Natural killer cell treated with Interleukin-12 subunit alpha and Interleukin-12 subunit beta and Interleukin-15 and Interleukin-18, amount 100 ng/mL, for 72 hours (primary cell): ENCODE data around the gene OR10H2. TPM values are rescaled to one million over a fixed set of nuclear protein-coding genes. Genes with fewer than 3 reads are reported as not detected.
"Not testable (repeated sequence)": the region's sequence is repeated elsewhere in the genome, so short reads cannot be mapped to it uniquely, and the experiment has no call there.

ENCODE experiments used
- ATAC-seq, 2 donors: fragments of 150-1000 bp; cut with Tn5 transposase in 1 of 2; sonication (Bioruptor Pico), chemical (Tn5 transposase) in 1 of 2; 2 replicates each; pipeline ENCODE4 v1.10.0; 2021
- DNase-seq: peaks from one replicate; pipeline ENCODE4 v3.0.0; 2022; ENCODE audit warnings: low spot score
- H3K27ac Mint-ChIP-seq, 2 donors: 1 replicate in 1 of 2; 2 replicates in 1 of 2; pipeline ENCODE4 v1.8.0; 2022; ENCODE audit warnings: mixed read lengths in 2 of 2, mild to moderate bottlenecking in 1 of 2, moderate library complexity in 1 of 2
- H3K27me3 Mint-ChIP-seq, 2 donors: 1 replicate in 1 of 2; 2 replicates in 1 of 2; pipeline ENCODE4 v1.8.0; 2022; ENCODE audit warnings: mixed read lengths in 2 of 2
- H3K36me3 Mint-ChIP-seq: one replicate; pipeline ENCODE4 v1.8.0; 2022; ENCODE audit warnings: mixed read lengths
- H3K4me1 Mint-ChIP-seq, 2 donors: 1 replicate in 1 of 2; 2 replicates in 1 of 2; pipeline ENCODE4 v1.8.0; 2022; ENCODE audit warnings: low read depth in 2 of 2, mixed read lengths in 2 of 2, mild to moderate bottlenecking in 1 of 2
- H3K4me3 Mint-ChIP-seq: one replicate; pipeline ENCODE4 v1.8.0; 2022; ENCODE audit warnings: mixed read lengths
- H3K9me3 Mint-ChIP-seq: 2 replicates; pipeline ENCODE4 v1.8.0; 2022; ENCODE audit warnings: mixed read lengths
- total RNA-seq, 2 donors: library from RNA; stranded (reverse); gene quantifications; one replicate each; pipeline ENCODE4 v1.2.3, GENCODE V29; 2022

OR10H2 gene, protein sequence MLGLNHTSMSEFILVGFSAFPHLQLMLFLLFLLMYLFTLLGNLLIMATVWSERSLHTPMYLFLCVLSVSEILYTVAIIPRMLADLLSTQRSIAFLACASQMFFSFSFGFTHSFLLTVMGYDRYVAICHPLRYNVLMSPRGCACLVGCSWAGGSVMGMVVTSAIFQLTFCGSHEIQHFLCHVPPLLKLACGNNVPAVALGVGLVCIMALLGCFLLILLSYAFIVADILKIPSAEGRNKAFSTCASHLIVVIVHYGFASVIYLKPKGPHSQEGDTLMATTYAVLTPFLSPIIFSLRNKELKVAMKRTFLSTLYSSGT
- not detected for total RNA-seq

DNA sequence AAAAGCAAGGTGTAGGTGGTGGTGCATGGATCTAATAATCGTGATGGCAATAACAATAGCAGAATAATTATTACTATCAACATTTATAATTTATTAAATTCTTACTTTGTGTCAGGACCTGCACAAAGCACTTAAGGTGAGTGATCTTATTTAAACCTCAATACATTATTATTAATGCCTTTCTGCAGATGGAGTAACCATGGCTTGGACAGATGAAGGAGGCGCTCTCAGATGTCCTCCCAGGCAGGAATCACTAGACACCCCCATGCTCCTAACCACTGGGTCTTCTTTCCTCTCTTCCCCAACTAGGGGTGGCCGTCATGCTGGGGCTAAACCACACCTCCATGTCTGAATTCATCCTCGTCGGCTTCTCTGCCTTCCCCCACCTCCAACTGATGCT, at the start of gene OR10H2:
TSS of gene OR10H2 (plus strand) at position 301 of the 400 bp plus-strand sequence. CDS start at position 321, 20 bp downstream.
- H3K36me3 Mint-ChIP-seq: no peaks in the 10 kb centered on the region
- H3K27ac Mint-ChIP-seq: no peak within 1 kb of the TSS
- H3K9me3 Mint-ChIP-seq: no peaks in the 10 kb centered on the region
- H3K4me1 Mint-ChIP-seq: peaks cover 15 to 17% of the 10 kb centered on the region in 2 donors
- H3K27me3 Mint-ChIP-seq: peaks cover 29 to 42% of the 10 kb centered on the region in 2 donors
- no peak for DNase-seq
- ATAC-seq: no peak
- no peak within 1 kb of the TSS for H3K4me3 Mint-ChIP-seq

- peaks cover 22 to 56% of the 10 kb centered on the region in 2 donors for H3K27me3 Mint-ChIP-seq
- H3K27ac Mint-ChIP-seq: no peak overlapping the region
- DNase-seq: no peak
- H3K36me3 Mint-ChIP-seq: peaks cover 10% of the 10 kb centered on the region
- peaks cover 0 to 11% of the 10 kb centered on the region in 2 donors for H3K4me1 Mint-ChIP-seq
- no peak overlapping the region for H3K4me3 Mint-ChIP-seq
- peaks cover 7% of the 10 kb centered on the region for H3K9me3 Mint-ChIP-seq
- no peak for ATAC-seq
Measured at GRCh38 chr19:15679089-15679488, 48.7 kb upstream of the OR10H2 start.

DNA sequence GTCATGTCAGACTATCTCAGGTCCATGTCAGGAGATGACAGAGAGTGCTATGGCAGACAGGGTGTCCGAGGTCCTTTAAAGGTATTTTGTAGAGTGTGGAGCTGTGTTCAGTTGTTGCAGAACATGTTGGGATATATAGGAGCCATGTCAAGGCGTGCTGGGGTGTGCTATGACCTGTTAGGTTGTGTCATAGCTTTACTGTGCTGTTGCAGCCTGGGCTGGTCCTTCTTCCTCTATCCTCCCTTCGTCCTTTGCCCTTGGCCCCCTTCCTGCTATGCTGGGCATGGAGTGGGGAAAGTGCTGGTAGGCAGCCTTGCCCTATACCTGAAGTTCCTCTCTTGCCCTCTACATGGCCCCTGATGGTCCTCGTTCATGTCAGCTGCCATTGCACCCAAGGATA, 48.0 kb upstream of the OR10H2 start:
- not testable (repeated sequence) for H3K4me3 Mint-ChIP-seq, H3K27ac Mint-ChIP-seq, ATAC-seq, H3K4me1 Mint-ChIP-seq, DNase-seq, H3K36me3 Mint-ChIP-seq
- Mint-ChIP-seq H3K27me3 (peaks cover 25 to 64% of the 10 kb centered on the region in 2 donors), H3K9me3 (peaks cover 10% of the 10 kb centered on the region)

GRCh38 chr19:15680478-15681322, 47.1 kb upstream of the OR10H2 start:
- DNase-seq (no peak), ATAC-seq (no peak)
- peaks cover 0 to 5% of the 10 kb centered on the region in 2 donors for H3K4me1 Mint-ChIP-seq

GRCh38 chr19:15683411-15683810, 44.4 kb upstream of the OR10H2 start:
- Mint-ChIP-seq H3K4me3 (no peak overlapping the region), H3K27me3 (peaks cover 30 to 64% of the 10 kb centered on the region in 2 donors), H3K27ac (no peak overlapping the region), H3K36me3 (no peaks in the 10 kb centered on the region), H3K9me3 (peaks cover 3% of the 10 kb centered on the region), H3K4me1 (no peaks in the 10 kb centered on the region)
- ATAC-seq (no peak), DNase-seq (no peak)

More at GRCh38 chr19:15680478-15681322, 47.1 kb upstream of the OR10H2 start:
- Mint-ChIP-seq H3K36me3 (peaks cover 10% of the 10 kb centered on the region), H3K4me3 (no peak overlapping the region), H3K9me3 (peaks cover 10% of the 10 kb centered on the region), H3K27me3 (peaks cover 26 to 67% of the 10 kb centered on the region in 2 donors), H3K27ac (no peak overlapping the region)

GRCh38 chr19:15684828-15685227, 43.0 kb upstream of the OR10H2 start:
- DNase-seq: no peak
- peaks cover 3% of the 10 kb centered on the region for H3K9me3 Mint-ChIP-seq
- H3K27me3 Mint-ChIP-seq: peaks cover 33 to 65% of the 10 kb centered on the region in 2 donors
- no peak overlapping the region for H3K27ac Mint-ChIP-seq
- H3K4me1 Mint-ChIP-seq: no peaks in the 10 kb centered on the region
- ATAC-seq: no peak
- no peaks in the 10 kb centered on the region for H3K36me3 Mint-ChIP-seq
- H3K4me3 Mint-ChIP-seq: no peak overlapping the region

- peaks cover 21 to 22% of the 10 kb centered on the region in 2 donors for H3K27me3 Mint-ChIP-seq
- no peaks in the 10 kb centered on the region for H3K9me3 Mint-ChIP-seq
- no peak for ATAC-seq
- no peak for DNase-seq
- no peaks in the 10 kb centered on the region for H3K36me3 Mint-ChIP-seq
- H3K4me3 Mint-ChIP-seq: no peak overlapping the region
- no peaks in the 10 kb centered on the region for H3K4me1 Mint-ChIP-seq
- H3K27ac Mint-ChIP-seq: no peak overlapping the region
Measured at GRCh38 chr19:15696654-15697194, 31.1 kb upstream of the OR10H2 start.

DNA sequence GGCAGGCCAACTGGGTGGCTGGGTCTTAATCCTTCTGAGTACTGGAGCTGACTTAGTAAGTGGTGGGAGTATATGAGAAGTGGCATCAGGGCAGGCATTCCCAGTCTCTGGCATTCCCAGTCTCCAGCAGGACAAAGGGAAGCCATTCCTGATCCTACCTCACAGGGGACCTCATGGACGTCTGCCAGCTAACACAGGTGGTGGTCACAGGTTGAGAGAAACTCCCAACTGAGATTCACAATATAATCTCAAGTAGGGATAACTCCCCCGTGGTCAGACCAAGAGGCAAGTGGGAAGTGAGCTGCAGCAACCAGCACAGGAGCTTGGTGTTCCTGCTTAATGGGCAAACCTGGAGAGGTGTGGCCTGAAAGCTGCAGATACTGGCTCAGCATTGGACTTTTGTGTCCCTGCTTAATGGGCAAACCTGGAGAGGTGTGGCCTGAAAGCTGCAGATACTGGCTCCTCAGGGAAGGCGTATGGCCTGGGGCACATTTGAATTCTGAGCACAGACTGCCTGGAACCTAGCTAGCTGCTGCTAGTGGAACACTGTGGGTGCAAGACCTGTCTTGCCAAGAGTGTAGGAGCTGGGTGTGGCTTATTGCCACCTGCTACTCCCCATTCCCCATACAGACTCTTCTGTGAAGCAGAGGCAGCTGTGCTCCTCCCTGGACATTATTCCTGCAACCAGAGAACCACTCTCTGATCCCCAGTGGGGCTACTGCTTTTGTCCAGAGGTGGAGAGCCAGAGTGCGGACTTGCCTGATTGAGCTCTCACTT, 25.9 kb upstream of the OR10H2 start:
- H3K27ac Mint-ChIP-seq: no peak overlapping the region

DNA sequence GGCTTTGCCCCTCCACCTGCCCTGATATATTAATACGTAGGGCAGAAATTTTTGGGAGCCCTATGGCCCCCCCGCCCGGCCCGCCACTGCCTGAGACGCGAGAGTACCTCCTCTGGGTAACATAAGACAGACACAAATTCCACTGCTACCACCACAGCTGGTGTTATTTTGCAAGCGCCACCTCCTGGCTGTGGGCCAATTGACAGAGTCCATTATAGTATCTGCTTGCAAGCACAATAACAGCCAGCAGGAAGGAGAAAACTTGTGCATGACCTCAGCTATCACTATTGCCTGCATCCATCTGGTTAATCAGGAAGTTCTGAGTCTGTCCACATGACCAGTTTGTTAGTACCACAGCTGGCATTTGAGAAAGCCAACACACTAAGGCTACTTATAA, 25.3 kb upstream of the OR10H2 start:
- H3K27me3 Mint-ChIP-seq: peaks cover 28 to 30% of the 10 kb centered on the region in 2 donors
- peaks cover 5% of the 10 kb centered on the region for H3K36me3 Mint-ChIP-seq
- no peaks in the 10 kb centered on the region for H3K4me1 Mint-ChIP-seq
- H3K27ac Mint-ChIP-seq: no peak overlapping the region
- ATAC-seq: peak in 1 of 2 donors; percentile 51
- H3K4me3 Mint-ChIP-seq: no peak overlapping the region
- H3K9me3 Mint-ChIP-seq: peaks cover 3% of the 10 kb centered on the region
- no peak for DNase-seq

More for the DNA sequence above, 25.9 kb upstream of the OR10H2 start:
- Mint-ChIP-seq H3K4me1 (no peaks in the 10 kb centered on the region), H3K36me3 (peaks cover 3% of the 10 kb centered on the region), H3K9me3 (peaks cover 3% of the 10 kb centered on the region), H3K27me3 (peaks cover 28 to 31% of the 10 kb centered on the region in 2 donors), H3K4me3 (no peak overlapping the region)
- ATAC-seq: no peak
- DNase-seq: no peak

DNA sequence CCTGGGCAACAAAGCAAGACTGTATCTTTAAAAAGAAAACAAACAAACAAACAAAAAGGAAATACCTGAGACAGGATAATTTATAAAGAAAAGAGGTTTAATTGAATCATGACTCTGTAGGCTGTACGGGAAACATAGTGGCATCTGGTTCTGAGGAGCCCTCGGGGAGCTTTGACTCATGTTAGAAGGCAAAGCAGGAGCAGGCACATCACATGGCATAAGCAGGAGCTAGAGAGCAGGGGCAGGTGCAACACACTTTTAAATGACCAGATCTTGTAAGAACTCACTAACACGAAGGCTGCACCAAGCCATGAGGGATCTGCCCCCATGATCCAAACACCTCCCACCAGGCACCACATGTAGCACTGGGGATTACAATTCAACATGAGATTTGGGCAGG, 13.2 kb upstream of the OR10H2 start:
- DNase-seq: no peak
- Mint-ChIP-seq H3K9me3 (no peaks in the 10 kb centered on the region), H3K4me1 (no peaks in the 10 kb centered on the region), H3K27me3 (peaks cover 20 to 50% of the 10 kb centered on the region in 2 donors), H3K27ac (no peak overlapping the region), H3K4me3 (no peak overlapping the region), H3K36me3 (no peaks in the 10 kb centered on the region)
- ATAC-seq: no peak

DNA sequence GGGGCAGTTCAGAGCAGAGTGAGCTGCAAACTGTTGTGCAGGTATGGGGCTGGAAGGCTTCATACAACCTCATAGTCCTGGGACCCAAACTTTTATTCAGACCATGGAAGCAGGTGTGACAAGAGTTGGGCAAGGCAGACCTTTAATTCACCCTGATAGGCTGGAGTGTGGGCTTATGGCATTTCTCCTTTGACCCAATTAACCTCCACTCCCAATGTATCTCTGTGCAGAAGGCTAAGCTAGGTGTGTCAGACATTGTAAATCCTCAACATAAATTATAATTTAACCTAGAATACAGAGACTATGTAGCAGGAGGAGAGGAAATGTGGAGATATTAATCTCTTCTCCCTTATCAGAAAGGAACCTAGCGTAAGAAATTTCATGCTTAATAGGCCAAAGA, 12.2 kb upstream of the OR10H2 start:
- Mint-ChIP-seq H3K4me1 (no peaks in the 10 kb centered on the region), H3K27me3 (peaks cover 22 to 45% of the 10 kb centered on the region in 2 donors), H3K9me3 (no peaks in the 10 kb centered on the region), H3K36me3 (no peaks in the 10 kb centered on the region), H3K4me3 (no peak overlapping the region), H3K27ac (no peak overlapping the region)
- DNase-seq (no peak), ATAC-seq (no peak)

DNA sequence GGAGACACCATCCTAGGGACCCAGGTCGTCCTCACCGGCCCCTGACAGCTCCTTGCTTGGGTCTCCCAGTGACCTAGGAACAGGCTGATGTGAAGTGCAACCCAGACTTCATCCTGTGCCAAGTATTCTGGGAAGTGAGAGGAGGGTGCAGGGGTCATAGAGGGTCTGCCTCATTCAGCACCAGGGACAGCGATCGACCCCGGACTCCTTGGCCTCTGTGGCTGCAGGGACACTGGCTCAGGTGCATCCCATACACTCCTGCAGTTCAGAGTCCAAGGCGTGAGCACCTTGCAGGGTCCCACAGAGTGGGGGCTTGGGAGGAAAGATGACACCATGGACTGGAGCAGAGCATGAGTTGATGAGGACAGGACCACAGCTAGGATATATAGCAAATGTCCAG, 10.0 kb upstream of the OR10H2 start:
- no peaks in the 10 kb centered on the region for H3K9me3 Mint-ChIP-seq
- H3K4me3 Mint-ChIP-seq: no peak overlapping the region
- H3K36me3 Mint-ChIP-seq: no peaks in the 10 kb centered on the region
- no peak for ATAC-seq
- peaks cover 43 to 50% of the 10 kb centered on the region in 2 donors for H3K27me3 Mint-ChIP-seq
- H3K27ac Mint-ChIP-seq: no peak overlapping the region
- DNase-seq: no peak
- H3K4me1 Mint-ChIP-seq: no peaks in the 10 kb centered on the region

DNA sequence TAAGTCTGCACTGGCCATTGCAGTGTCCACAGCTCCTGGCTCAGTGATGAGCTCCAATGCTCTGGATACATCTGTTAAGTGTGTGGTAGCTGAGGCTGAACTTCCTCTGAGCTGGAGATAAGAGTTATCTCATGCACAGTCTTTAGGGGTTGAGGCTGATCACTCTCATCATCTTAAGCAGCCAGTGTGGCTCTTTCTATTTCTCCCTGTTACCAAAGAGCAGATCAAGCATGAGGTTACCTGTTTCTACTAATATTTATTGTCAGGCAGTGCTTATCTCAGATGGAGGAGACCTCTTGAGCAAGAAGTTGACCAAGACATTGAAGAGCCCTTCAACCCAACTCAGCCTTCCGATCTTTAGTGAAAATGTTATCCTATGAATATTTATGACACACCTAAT, 6.6 kb upstream of the OR10H2 start:
- H3K36me3 Mint-ChIP-seq: no peaks in the 10 kb centered on the region
- ATAC-seq: peak in 1 of 2 donors; percentile 80
- peaks cover 54 to 59% of the 10 kb centered on the region in 2 donors for H3K27me3 Mint-ChIP-seq
- no peak overlapping the region for H3K4me3 Mint-ChIP-seq
- no peaks in the 10 kb centered on the region for H3K9me3 Mint-ChIP-seq
- DNase-seq: no peak
- H3K27ac Mint-ChIP-seq: no peak overlapping the region
- no peaks in the 10 kb centered on the region for H3K4me1 Mint-ChIP-seq
